ENCODE results near the gene CENPM.

GRCh38 chr22:41913842-41914534, 33.0 kb downstream of the CENPM start:
- no peak for TF ChIP-seq CTCF (conservative IDR thresholded peaks at IDR 0.05; ENCODE audit: low read length)
- TF ChIP-seq EZH2phosphoT487 (IDR thresholded peaks at IDR 0.05; ENCODE audit: borderline replicate concordance), result no peak
